Effector memory CD8-positive, alpha-beta T cell (primary cell): ENCODE measurements around the gene COL1A1.

ENCODE experiments used
- ATAC-seq: fragments of 150-1000 bp; cut with Tn5 transposase; replicated peaks from 2 replicates; pipeline ENCODE4 v1.10.0; 2021; ENCODE audit warnings: mild to moderate bottlenecking, moderate library complexity
- DNase-seq, 3 experiments: peaks; one replicate each; pipeline ENCODE4 v3.0.0; 2021
- H3K27ac Mint-ChIP-seq, 2 donors: one replicate each; pipeline ENCODE4 v1.8.0; 2022; ENCODE audit warnings: mild to moderate bottlenecking in 2 of 2, mixed read lengths in 2 of 2, moderate library complexity in 2 of 2
- H3K27me3 Mint-ChIP-seq, 2 donors: one replicate each; pipeline ENCODE4 v1.8.0; 2022; ENCODE audit warnings: mixed read lengths in 2 of 2
- H3K36me3 Mint-ChIP-seq: one replicate; pipeline ENCODE4 v1.8.0; 2022; ENCODE audit warnings: mild to moderate bottlenecking, moderate library complexity, mixed read lengths; ENCODE audit not compliant: insufficient read depth
- H3K4me1 Mint-ChIP-seq, 2 donors: one replicate each; pipeline ENCODE4 v1.8.0; 2022; ENCODE audit warnings: low read depth in 2 of 2, mixed read lengths in 2 of 2
- H3K4me3 Mint-ChIP-seq, 2 donors: one replicate each; pipeline ENCODE4 v1.8.0; 2022; ENCODE audit warnings: mild to moderate bottlenecking in 2 of 2, mixed read lengths in 2 of 2, moderate library complexity in 2 of 2
- H3K9me3 Mint-ChIP-seq, 2 donors: one replicate each; pipeline ENCODE4 v1.8.0; 2022; ENCODE audit warnings: mixed read lengths in 2 of 2
- total RNA-seq, 9 experiments: gene quantifications; one replicate each; lab custom pipeline; 2026; lab: John Stamatoyannopoulos, UW

COL1A1 gene
- total RNA-seq: 0.30 to 6.7 (median 2.4) reads per million in 9 experiments

DNA sequence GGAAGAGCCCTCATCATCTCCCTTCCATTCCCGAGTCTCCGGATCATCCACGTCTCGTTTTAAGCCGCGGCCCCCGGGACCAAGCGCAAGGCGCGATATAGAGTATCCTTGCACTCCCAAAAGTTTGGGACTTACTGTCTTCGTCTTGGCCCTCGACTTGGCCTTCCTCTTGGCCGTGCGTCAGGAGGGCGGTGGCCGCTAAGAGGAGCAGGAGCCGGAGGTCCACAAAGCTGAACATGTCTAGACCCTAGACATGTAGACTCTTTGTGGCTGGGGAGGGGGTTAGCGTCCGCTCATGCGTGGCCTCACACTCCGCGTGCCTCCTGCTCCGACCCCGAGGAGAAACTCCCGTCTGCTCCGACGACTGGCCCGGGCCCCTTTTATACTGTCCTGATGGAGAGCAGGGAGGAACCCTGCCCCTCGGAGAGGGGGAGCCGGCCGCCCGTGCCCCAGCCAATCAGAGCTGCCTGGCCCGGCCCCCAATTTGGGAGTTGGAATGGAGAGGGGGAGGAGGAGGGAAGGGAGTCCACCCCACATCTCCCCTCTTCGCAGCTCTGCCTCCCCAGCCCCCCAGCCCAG lies at the start of gene COL1A1:
Gene COL1A1, minus strand, starts transcription at position 356 of the 579 bp plus-strand sequence. Its CDS starts 118 bp downstream, at position 238.
- peaks cover 69% of the 10 kb centered on the region in 2 donors for H3K27me3 Mint-ChIP-seq
- H3K36me3 Mint-ChIP-seq: peaks cover 3% of the 10 kb centered on the region
- no peak for DNase-seq
- H3K4me3 Mint-ChIP-seq: peak within 1 kb of the TSS; percentile 80 to 82
- peaks cover 14 to 18% of the 10 kb centered on the region in 2 donors for H3K4me1 Mint-ChIP-seq
- H3K9me3 Mint-ChIP-seq: no peaks in the 10 kb centered on the region
- H3K27ac Mint-ChIP-seq: peak within 1 kb of the TSS; percentile 81 to 88
- no peak for ATAC-seq

DNA sequence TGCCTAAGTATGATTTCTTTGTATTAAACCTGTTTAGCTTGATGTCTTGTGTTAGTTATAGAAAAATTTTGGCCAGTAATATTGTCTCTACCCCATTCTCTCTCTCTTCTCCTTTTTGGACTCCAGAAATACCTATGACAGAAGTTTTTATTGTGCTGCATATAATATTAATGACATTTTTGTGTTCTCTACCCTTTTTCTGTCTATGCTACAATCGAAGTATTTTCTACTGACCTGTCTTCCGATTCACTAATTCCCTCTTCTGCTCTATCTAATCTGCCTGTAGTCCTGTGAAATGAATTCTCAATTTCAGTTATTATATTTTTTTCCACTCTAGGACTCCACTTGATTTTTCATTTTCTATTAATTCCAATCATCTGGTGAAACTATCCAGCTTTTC lies 46.8 kb upstream of the COL1A1 start:
- ATAC-seq (no peak), DNase-seq (no peak)
- no peak overlapping the region for H3K4me3 Mint-ChIP-seq
- no peaks in the 10 kb centered on the region for H3K36me3 Mint-ChIP-seq
- H3K27me3 Mint-ChIP-seq: peaks cover 51 to 73% of the 10 kb centered on the region in 2 donors
- peaks cover 4 to 11% of the 10 kb centered on the region in 2 donors for H3K9me3 Mint-ChIP-seq
- no peaks in the 10 kb centered on the region for H3K4me1 Mint-ChIP-seq
- no peak overlapping the region for H3K27ac Mint-ChIP-seq

DNA sequence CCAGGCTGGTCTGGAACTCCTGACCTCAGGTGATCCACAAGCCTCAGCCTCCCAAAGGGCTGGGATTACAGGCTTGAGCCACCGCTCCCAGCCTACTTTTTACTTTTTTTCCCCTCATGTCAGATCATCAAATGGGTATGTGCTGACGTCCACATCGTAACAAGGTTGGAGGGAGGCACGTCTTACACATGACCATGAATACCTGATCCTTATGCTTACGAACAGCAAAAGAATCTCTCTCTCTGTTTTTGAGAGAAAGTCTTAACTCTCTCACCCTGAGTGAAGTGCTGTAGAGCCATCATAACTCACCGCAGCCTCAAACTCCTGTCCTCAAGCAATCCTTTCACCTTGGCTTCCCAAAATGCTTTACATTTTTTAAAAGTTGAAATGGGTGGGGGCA lies 43.3 kb upstream of the COL1A1 start:
- no peak for DNase-seq
- H3K27me3 Mint-ChIP-seq: peaks cover 63 to 80% of the 10 kb centered on the region in 2 donors
- no peak overlapping the region for H3K4me3 Mint-ChIP-seq
- no peaks in the 10 kb centered on the region for H3K4me1 Mint-ChIP-seq
- no peak for ATAC-seq
- no peaks in the 10 kb centered on the region for H3K36me3 Mint-ChIP-seq
- H3K9me3 Mint-ChIP-seq: peaks cover 4 to 11% of the 10 kb centered on the region in 2 donors
- no peak overlapping the region for H3K27ac Mint-ChIP-seq

DNA sequence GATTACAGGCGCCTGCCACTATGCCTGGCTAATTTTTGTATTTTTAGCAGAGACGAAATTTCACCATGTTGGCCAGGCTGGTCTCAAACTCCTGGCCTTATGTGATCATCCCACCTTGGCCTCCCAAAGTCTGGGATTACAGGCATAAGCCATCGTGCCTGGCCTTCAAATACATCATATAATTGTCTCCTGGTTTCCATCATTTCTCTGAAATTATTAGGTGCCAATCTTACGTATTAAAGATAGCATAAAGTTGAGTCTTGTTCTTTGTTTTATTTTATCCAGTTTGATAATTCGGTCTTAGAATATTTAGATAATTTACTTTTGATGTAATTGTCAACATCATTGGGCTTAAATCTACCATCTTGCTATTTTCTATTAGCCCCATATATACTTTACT lies 40.0 kb upstream of the COL1A1 start:
- Mint-ChIP-seq H3K9me3 (no peaks in the 10 kb centered on the region), H3K4me1 (no peaks in the 10 kb centered on the region), H3K27me3 (peaks cover 57 to 82% of the 10 kb centered on the region in 2 donors), H3K4me3 (no peak overlapping the region), H3K27ac (no peak overlapping the region), H3K36me3 (no peaks in the 10 kb centered on the region)
- ATAC-seq: no peak
- DNase-seq: no peak

DNA sequence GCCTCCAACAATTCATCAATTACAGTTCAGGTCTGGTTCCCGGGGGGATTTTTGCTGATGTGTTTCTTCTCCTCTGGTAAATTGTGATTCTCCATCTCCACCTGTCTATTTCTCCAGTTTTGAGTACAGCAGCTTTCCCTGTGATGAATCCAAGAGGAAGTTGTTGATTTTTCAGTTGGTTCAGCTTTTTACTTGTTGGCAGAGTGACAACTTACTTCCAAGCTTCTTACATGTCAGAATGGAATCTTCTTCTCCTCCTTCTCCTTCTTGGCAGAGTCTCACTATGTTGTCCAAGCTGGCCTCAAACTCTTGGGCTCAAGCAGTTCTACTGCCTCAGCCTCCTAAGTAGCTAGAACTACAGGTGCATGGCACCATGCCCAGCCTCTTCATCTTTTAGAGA lies 39.4 kb upstream of the COL1A1 start:
- no peak for DNase-seq
- H3K4me1 Mint-ChIP-seq: no peaks in the 10 kb centered on the region
- H3K36me3 Mint-ChIP-seq: no peaks in the 10 kb centered on the region
- H3K9me3 Mint-ChIP-seq: no peaks in the 10 kb centered on the region
- H3K4me3 Mint-ChIP-seq: no peak overlapping the region
- peaks cover 62 to 85% of the 10 kb centered on the region in 2 donors for H3K27me3 Mint-ChIP-seq
- ATAC-seq: no peak
- H3K27ac Mint-ChIP-seq: no peak overlapping the region

DNA sequence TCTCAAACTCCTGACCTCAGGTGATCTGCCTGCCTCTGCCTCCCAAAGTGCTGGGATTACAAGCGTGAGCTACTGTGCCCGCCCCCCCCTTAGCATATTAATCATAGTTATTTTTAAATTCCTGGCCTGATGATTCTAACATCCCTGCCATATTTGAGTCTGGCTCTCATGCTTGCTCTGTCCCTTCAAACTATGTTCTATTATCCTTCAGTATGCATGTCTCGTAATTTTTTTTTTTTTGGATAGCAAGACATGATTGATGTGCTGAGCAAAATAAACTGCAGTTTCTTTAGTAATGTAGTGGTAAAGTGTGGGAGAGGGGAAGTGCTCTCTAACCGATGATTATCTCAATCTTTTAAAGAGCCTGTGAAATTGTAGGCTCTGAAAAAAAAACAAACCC lies 38.5 kb upstream of the COL1A1 start:
- Mint-ChIP-seq H3K27ac (no peak overlapping the region), H3K36me3 (no peaks in the 10 kb centered on the region), H3K9me3 (no peaks in the 10 kb centered on the region), H3K27me3 (peaks cover 68 to 90% of the 10 kb centered on the region in 2 donors), H3K4me1 (no peaks in the 10 kb centered on the region), H3K4me3 (no peak overlapping the region)
- ATAC-seq: no peak
- no peak for DNase-seq

DNA sequence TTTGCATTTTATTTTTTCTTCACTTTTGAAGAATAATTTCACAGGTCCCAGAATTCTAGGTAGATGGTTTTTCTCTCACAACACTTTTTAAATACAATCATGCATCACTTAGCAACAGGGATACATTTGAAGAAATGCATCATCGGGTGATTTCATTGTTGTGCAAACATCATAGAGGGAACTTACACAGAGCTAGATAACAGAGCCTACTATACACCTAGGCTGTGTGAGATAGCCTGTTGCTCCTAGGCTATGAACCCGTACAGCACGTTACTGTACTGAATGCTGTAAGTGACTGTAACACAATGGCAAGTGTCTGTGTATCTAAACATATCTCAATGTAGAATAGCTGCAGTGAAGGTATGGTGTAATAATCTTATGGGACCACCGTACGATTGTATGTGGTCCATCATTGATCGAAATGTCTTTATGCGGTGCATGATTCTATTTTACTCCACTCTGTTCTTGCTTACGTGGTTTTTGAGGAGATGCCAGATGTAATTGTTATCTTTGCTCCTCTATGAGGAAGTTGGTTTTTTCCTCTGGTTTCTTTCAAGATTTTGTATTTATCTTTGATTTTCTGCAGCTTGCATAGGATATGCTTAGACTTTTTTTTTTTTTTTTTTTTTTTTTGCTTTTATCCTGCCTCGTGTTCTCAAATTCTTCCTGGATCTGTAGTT lies 37.3 kb upstream of the COL1A1 start:
- no peak for ATAC-seq
- Mint-ChIP-seq H3K9me3 (no peaks in the 10 kb centered on the region), H3K27me3 (peaks cover 60 to 79% of the 10 kb centered on the region in 2 donors)

DNA sequence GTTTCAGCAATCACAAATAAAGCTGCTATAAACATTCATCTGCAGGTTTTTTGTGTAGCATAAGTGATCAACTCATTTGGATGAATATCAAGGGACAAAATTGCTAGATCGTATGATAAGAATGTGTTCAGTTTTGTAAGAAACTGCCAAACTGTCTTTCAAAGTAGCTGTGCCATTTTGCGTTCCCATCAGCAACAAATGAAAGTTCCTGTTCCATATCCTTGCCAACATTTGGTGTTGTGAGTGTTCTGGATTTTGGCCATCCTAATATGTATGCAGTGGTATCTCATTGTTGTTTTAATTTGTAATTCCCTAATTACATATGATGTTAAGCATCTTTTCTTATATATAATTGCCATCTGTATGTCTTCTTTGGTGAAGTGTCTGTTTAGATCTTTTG lies 36.5 kb upstream of the COL1A1 start:
- no peak for DNase-seq
- no peaks in the 10 kb centered on the region for H3K9me3 Mint-ChIP-seq
- no peaks in the 10 kb centered on the region for H3K36me3 Mint-ChIP-seq
- H3K27ac Mint-ChIP-seq: no peak overlapping the region
- no peak overlapping the region for H3K4me3 Mint-ChIP-seq
- no peak for ATAC-seq
- H3K27me3 Mint-ChIP-seq: peaks cover 55 to 79% of the 10 kb centered on the region in 2 donors
- H3K4me1 Mint-ChIP-seq: no peaks in the 10 kb centered on the region

More for the DNA sequence above, 37.3 kb upstream of the COL1A1 start:
- no peaks in the 10 kb centered on the region for H3K4me1 Mint-ChIP-seq
- H3K4me3 Mint-ChIP-seq: no peak overlapping the region
- DNase-seq: no peak
- no peak overlapping the region for H3K27ac Mint-ChIP-seq
- H3K36me3 Mint-ChIP-seq: no peaks in the 10 kb centered on the region

DNA sequence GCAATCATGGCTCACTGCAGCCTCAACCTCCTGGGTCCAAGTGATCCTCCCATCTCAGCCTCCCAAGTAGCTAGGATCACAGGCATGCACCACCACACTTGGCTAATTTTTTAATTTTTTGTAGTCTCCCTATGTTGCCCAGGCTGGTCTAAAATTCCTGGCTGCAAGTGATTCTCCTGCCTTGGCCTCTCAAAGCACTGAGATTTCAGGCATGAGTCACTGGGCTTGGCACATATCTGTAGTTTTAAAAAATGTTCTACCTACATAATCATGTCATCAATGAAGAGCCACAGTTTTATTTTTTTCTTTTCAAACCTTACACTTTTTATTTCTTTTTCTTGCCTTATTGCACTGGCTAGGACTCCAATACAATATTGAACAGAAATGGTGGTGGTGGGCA lies 33.1 kb upstream of the COL1A1 start:
- Mint-ChIP-seq H3K27ac (no peak overlapping the region), H3K36me3 (no peaks in the 10 kb centered on the region), H3K4me1 (no peaks in the 10 kb centered on the region), H3K4me3 (no peak overlapping the region), H3K9me3 (no peaks in the 10 kb centered on the region), H3K27me3 (peaks cover 49 to 67% of the 10 kb centered on the region in 2 donors)
- DNase-seq: no peak
- ATAC-seq: no peak

DNA sequence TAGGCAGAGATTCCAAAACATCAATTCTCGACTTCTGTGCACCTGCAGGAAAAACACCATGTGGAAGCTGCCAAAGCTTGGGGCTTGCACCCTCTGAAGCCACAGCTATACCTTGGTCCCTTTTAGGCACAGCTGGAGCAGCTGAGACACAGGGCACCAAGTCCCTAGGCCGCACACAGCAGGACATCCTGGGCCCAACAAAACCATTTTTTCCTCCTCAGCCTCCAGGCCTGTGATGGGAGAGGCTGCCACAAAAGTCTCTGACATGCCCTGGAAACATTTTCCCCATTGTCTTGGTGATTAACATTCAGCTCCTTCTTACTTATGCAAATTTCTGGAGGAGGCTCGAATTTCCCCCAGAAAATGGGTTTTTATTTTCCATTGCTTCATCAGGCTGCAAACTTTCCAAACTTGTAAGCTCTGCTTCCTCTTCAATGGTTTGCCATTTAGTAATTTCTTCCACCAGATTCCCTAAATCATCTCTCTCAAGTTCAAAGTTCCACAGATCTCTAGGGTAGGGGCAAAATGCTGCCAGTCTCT lies 24.3 kb upstream of the COL1A1 start:
- no peak for ATAC-seq
- Mint-ChIP-seq H3K27me3 (peaks cover 10 to 14% of the 10 kb centered on the region in 2 donors), H3K4me1 (no peaks in the 10 kb centered on the region), H3K4me3 (no peak overlapping the region), H3K27ac (no peak overlapping the region), H3K9me3 (peaks cover 0 to 9% of the 10 kb centered on the region in 2 donors), H3K36me3 (no peaks in the 10 kb centered on the region)
- DNase-seq: no peak

DNA sequence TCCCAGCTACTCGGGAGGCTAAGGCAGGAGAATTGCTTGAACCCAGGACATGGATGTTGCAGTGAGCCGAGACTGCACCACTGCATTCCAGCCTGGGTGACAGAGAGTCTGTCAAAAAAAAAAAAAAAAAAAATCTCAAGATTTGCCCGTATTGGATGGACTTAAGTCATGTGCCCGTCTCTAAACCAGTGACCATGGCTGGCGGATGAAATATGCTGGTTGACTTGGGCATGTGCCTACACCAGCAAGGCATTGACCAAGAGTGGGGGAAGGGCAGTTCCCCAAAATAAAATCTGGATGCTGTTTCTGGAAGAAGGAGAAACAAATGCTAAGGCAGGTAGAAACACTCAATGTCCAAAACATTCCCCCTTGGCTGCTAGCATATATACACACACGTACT lies 21.5 kb upstream of the COL1A1 start:
- no peak overlapping the region for H3K27ac Mint-ChIP-seq

DNA sequence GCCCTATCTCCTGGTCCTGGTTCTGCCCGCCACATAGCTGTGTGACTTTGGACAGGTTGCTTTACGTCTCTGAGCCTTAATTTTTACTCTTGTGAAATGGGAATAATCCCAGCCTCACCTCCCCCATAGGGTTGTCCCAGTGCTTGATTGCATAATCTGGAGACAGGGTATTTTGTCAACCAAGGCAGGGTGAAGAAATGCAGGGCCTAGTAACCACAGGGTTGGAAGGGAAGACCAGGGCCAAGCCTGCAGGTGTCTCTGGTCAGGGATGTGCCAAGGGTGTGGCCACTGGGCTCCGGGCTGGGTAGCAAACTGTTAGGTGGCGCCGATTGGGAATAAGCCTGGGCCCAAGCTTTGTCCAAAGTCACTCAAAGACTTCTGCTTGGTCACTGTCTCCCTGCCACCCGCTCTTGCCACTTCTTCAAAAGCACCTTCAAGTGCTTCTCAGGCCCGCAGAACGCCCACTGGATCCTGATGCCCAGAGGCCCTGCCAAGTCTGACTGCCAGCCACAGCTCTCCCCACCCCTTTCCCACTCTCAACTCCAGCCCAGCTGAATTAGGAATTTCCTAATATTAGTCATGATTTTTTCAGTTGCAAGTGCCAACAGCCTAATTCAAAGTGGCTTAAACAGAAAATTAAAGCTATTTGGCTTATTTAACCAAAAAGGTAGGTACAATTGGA lies 20.6 kb upstream of the COL1A1 start:
- peaks cover 22 to 26% of the 10 kb centered on the region in 2 donors for H3K27me3 Mint-ChIP-seq
- peaks cover 0 to 4% of the 10 kb centered on the region in 2 donors for H3K9me3 Mint-ChIP-seq
- H3K27ac Mint-ChIP-seq: no peak overlapping the region
- DNase-seq: no peak
- no peak overlapping the region for H3K4me3 Mint-ChIP-seq
- ATAC-seq: no peak
- no peaks in the 10 kb centered on the region for H3K4me1 Mint-ChIP-seq
- H3K36me3 Mint-ChIP-seq: no peaks in the 10 kb centered on the region

More for the DNA sequence above, 21.5 kb upstream of the COL1A1 start:
- Mint-ChIP-seq H3K9me3 (peaks cover 0 to 6% of the 10 kb centered on the region in 2 donors), H3K27me3 (peaks cover 13 to 25% of the 10 kb centered on the region in 2 donors), H3K4me1 (no peaks in the 10 kb centered on the region), H3K4me3 (no peak overlapping the region), H3K36me3 (no peaks in the 10 kb centered on the region)
- ATAC-seq (no peak), DNase-seq (no peak)

DNA sequence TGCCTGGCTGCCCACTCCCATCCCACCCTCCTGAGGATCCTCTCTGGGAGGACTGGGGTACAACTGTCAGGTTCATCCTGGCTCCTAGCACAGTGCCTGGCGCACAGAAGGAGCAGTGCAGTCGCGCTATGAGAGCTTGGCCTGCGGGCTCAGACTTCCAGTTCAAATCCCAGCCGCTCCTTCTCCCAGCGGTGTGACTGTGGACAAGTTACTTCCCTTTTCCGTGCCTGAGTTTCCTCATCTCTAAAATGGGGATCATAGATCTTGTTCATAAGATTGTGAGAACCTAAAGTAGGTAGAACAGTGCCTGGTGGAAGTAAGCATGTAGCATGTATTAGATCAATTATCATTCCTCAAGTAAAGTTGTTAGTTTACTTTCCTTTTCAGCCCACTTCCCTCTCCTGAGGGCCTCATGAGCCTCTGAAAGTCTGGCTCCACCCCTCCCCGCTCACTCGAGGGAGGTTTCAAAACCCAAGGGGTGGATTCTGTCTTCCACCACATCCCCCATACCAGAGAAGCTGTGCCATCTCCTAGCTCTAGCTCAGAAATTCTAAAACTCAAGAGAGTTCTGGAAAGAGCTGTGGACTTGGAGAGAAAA lies 19.9 kb upstream of the COL1A1 start:
- Mint-ChIP-seq H3K4me1 (no peaks in the 10 kb centered on the region), H3K4me3 (no peak overlapping the region), H3K27ac (no peak overlapping the region), H3K36me3 (no peaks in the 10 kb centered on the region), H3K9me3 (peaks cover 0 to 4% of the 10 kb centered on the region in 2 donors), H3K27me3 (peaks cover 24 to 32% of the 10 kb centered on the region in 2 donors)
- DNase-seq (no peak), ATAC-seq (no peak)
